ENCODE data around the gene CYP4Z1.
"Not testable (repeated sequence)": the region's sequence is repeated elsewhere in the genome, so short reads cannot be mapped to it uniquely, and the experiment has no call there.

DNA sequence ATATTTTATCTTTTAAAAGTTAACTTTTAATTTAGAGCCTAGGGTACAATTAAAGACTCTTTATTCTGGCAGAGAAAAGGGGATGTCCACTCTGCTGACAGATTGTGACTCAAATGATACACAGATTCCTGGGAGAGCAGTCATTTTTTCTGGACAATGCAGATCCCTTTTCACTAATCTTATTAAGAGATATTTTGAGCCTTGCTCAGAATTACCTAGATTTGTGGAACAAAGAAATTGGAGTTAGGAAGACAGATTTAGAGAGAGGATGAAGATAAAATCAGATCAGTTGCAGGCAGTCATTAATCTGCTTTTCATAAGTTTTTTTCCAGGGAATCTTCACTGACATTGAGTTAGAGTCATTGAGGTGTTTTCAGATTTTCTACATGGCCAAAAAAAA lies 42.5 kb downstream of the CYP4Z1 start:
- TF ChIP-seq, protein P1, sequence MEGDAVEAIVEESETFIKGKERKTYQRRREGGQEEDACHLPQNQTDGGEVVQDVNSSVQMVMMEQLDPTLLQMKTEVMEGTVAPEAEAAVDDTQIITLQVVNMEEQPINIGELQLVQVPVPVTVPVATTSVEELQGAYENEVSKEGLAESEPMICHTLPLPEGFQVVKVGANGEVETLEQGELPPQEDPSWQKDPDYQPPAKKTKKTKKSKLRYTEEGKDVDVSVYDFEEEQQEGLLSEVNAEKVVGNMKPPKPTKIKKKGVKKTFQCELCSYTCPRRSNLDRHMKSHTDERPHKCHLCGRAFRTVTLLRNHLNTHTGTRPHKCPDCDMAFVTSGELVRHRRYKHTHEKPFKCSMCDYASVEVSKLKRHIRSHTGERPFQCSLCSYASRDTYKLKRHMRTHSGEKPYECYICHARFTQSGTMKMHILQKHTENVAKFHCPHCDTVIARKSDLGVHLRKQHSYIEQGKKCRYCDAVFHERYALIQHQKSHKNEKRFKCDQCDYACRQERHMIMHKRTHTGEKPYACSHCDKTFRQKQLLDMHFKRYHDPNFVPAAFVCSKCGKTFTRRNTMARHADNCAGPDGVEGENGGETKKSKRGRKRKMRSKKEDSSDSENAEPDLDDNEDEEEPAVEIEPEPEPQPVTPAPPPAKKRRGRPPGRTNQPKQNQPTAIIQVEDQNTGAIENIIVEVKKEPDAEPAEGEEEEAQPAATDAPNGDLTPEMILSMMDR (IDR thresholded peaks at IDR 0.05): not testable (repeated sequence)
- TF ChIP-seq POLR2AphosphoS5 (IDR thresholded peaks at IDR 0.05): not testable (repeated sequence)

All from suprapubic skin (tissue), 3 donors.